H9 (cell line): Measurements from ENCODE around the gene UGT1A8. TPM values are rescaled to one million over a fixed set of nuclear protein-coding genes. Genes with fewer than 3 reads are reported as not detected.

Experiments used
- DNase-seq: peaks from one replicate; pipeline ENCODE4 v3.0.0-alpha.2; 2017
- H2AFZ ChIP-seq: one replicate; pipeline ENCODE4 v1.6.1; 2013; ENCODE audit warnings: mild to moderate bottlenecking, low read length, control low read depth, moderate library complexity
- H2AK5ac ChIP-seq: 2 replicates; pipeline ENCODE4 v1.6.1; 2013; ENCODE audit warnings: low read length, control low read depth, mixed read lengths; ENCODE audit not compliant: insufficient read length
- H2BK120ac ChIP-seq: one replicate; pipeline ENCODE4 v1.6.1; 2013; ENCODE audit warnings: low read depth, mild to moderate bottlenecking, low read length, control low read depth, inconsistent platforms; ENCODE audit not compliant: poor library complexity, severe bottlenecking
- H2BK12ac ChIP-seq: 2 replicates; pipeline ENCODE4 v1.6.1; 2013; ENCODE audit warnings: low read length, control low read depth, mixed read lengths, low read depth; ENCODE audit not compliant: insufficient read length
- H2BK15ac ChIP-seq: 2 replicates; pipeline ENCODE4 v1.6.1; 2013; ENCODE audit warnings: low read depth, low read length, control low read depth
- H2BK20ac ChIP-seq: one replicate; pipeline ENCODE4 v1.6.1; 2013; ENCODE audit warnings: low read depth, mild to moderate bottlenecking, low read length, control low read depth, inconsistent platforms; ENCODE audit not compliant: poor library complexity, severe bottlenecking
- H2BK5ac ChIP-seq: 2 replicates; pipeline ENCODE4 v1.6.1; 2013; ENCODE audit warnings: low read length, control low read depth, mixed read lengths; ENCODE audit not compliant: insufficient read length
- H3K14ac ChIP-seq: 2 replicates; pipeline ENCODE4 v1.6.1; 2013; ENCODE audit warnings: low read length, control low read depth; ENCODE audit not compliant: insufficient read depth
- H3K18ac ChIP-seq: 2 replicates; pipeline ENCODE4 v1.6.1; 2013; ENCODE audit warnings: low read depth, mild to moderate bottlenecking, mixed read lengths, low read length, control low read depth; ENCODE audit not compliant: insufficient read length
- H3K23ac ChIP-seq: 2 replicates; pipeline ENCODE4 v1.6.1; 2013; ENCODE audit warnings: low read length, control low read depth, mixed read lengths, low read depth; ENCODE audit not compliant: insufficient read length
- H3K23me2 ChIP-seq: 2 replicates; pipeline ENCODE4 v1.6.1; 2013; ENCODE audit warnings: low read depth, mild to moderate bottlenecking, mixed read lengths, low read length, control low read depth; ENCODE audit not compliant: insufficient read length, poor library complexity, severe bottlenecking
- H3K27ac ChIP-seq: 2 replicates; pipeline ENCODE4 v1.5.1; 2013; ENCODE audit warnings: low read length, control low read depth, mixed read lengths, low read depth; ENCODE audit not compliant: insufficient read length
- H3K27me3 ChIP-seq: 2 replicates; pipeline ENCODE4 v1.6.1; 2013; ENCODE audit warnings: low read length, control low read depth, inconsistent platforms; ENCODE audit not compliant: insufficient read depth
- H3K4ac ChIP-seq: 2 replicates; pipeline ENCODE4 v1.6.1; 2013; ENCODE audit warnings: low read depth, mild to moderate bottlenecking, control low read depth, inconsistent platforms, low read length, moderate library complexity
- H3K4me1 ChIP-seq: 2 replicates; pipeline ENCODE4 v1.6.1; 2013; ENCODE audit warnings: low read length, control low read depth, inconsistent platforms; ENCODE audit not compliant: insufficient read depth
- H3K4me2 ChIP-seq: 2 replicates; pipeline ENCODE4 v1.6.1; 2013; ENCODE audit warnings: low read length, control low read depth, mixed read lengths; ENCODE audit not compliant: insufficient read length, insufficient read depth
- H3K56ac ChIP-seq: 2 replicates; pipeline ENCODE4 v1.6.1; 2013; ENCODE audit warnings: low read depth, mild to moderate bottlenecking, mixed read lengths, low read length, control low read depth; ENCODE audit not compliant: insufficient read length
- H3K79me1 ChIP-seq: 2 replicates; pipeline ENCODE4 v1.6.1; 2013; ENCODE audit warnings: low read depth, mild to moderate bottlenecking, moderate library complexity, low read length, control low read depth, inconsistent platforms; ENCODE audit not compliant: insufficient read depth, poor library complexity, severe bottlenecking
- H3K79me2 ChIP-seq: 2 replicates; pipeline ENCODE4 v1.6.1; 2013; ENCODE audit warnings: low read length, control low read depth, inconsistent platforms; ENCODE audit not compliant: insufficient read depth
- H3K9ac ChIP-seq: 2 replicates; pipeline ENCODE4 v1.6.1; 2013; ENCODE audit warnings: low read length, control low read depth, mixed read lengths; ENCODE audit not compliant: insufficient read length; ENCODE audit errors: extremely low read depth
- H3K9me3 ChIP-seq: one replicate; pipeline ENCODE4 v1.6.1; 2013; ENCODE audit warnings: low read depth, low read length, inconsistent platforms; ENCODE audit not compliant: control insufficient read depth
- H3T11ph ChIP-seq: one replicate; pipeline ENCODE4 v1.6.1; 2013; ENCODE audit warnings: mild to moderate bottlenecking, low read length, control low read depth, inconsistent platforms
- H4K20me1 ChIP-seq: one replicate; pipeline ENCODE4 v1.6.1; 2013; ENCODE audit not compliant: control insufficient read depth, insufficient read length, insufficient read depth
- H4K5ac ChIP-seq: 2 replicates; pipeline ENCODE4 v1.6.1; 2013; ENCODE audit warnings: low read depth, mild to moderate bottlenecking, mixed read lengths, low read length, control low read depth; ENCODE audit not compliant: insufficient read length
- H4K8ac ChIP-seq: replicated peaks from 2 replicates; pipeline ENCODE4 v1.6.1; 2013; ENCODE audit warnings: low read length, control low read depth, mixed read lengths, low read depth; ENCODE audit not compliant: insufficient read length
- H4K91ac ChIP-seq: 2 replicates; pipeline ENCODE4 v1.6.1; 2013; ENCODE audit warnings: low read depth, mild to moderate bottlenecking, moderate library complexity, mixed read lengths, low read length, control low read depth; ENCODE audit not compliant: insufficient read length
- H3K27ac Mint-ChIP-seq, 3 experiments: 2 replicates in 2 of 3; 3 replicates in 1 of 3; pipeline ENCODE4 v1.8.0; 2020 to 2021; ENCODE audit warnings: mixed read lengths in 3 of 3, mild to moderate bottlenecking in 1 of 3, moderate library complexity in 1 of 3
- H3K27me3 Mint-ChIP-seq: 2 replicates; pipeline ENCODE4 v1.8.0; 2021; ENCODE audit warnings: low read depth, mild to moderate bottlenecking, moderate library complexity, mixed read lengths
- H3K36me3 Mint-ChIP-seq, 3 experiments: 2 replicates in 2 of 3; 3 replicates in 1 of 3; pipeline ENCODE4 v1.8.0; 2020 to 2021; ENCODE audit warnings: low read depth in 3 of 3, mixed read lengths in 3 of 3; ENCODE audit not compliant: insufficient read depth in 1 of 3
- H3K4me1 Mint-ChIP-seq, 2 experiments: 2 replicates each; pipeline ENCODE4 v1.8.0; 2020; ENCODE audit warnings: mixed read lengths in 2 of 2
- H3K4me3 Mint-ChIP-seq, 2 experiments: 2 replicates in 1 of 2; 3 replicates in 1 of 2; pipeline ENCODE4 v1.8.0; 2020 to 2021; ENCODE audit warnings: mild to moderate bottlenecking in 2 of 2, mixed read lengths in 2 of 2, moderate library complexity in 1 of 2
- H3K9me3 Mint-ChIP-seq, 2 experiments: 2 replicates in 1 of 2; 3 replicates in 1 of 2; pipeline ENCODE4 v1.8.0; 2020; ENCODE audit warnings: mild to moderate bottlenecking in 2 of 2, mixed read lengths in 2 of 2, moderate library complexity in 1 of 2
- WGBS: extraction: QIAGEN DNeasy Blood & Tissue Kit; methylation state at CpG from one replicate; pipeline ENCODE4 v1.1.7; 2013; ENCODE audit warnings: missing lambda C conversion rate, low lambda C conversion rate, mixed read lengths; ENCODE audit not compliant: insufficient read length; ENCODE audit errors: extremely low coverage; 5-methylcytosine and 5-hydroxymethylcytosine counted together
- total RNA-seq: library from RNA; stranded (reverse); gene quantifications from 2 replicates; pipeline ENCODE4 v1.2.1, GENCODE V29; 2021
- TF ChIP-seq, protein P1 (sequence below): fragments of 200-600 bp; sonication (generic); conservative IDR thresholded peaks from 3 replicates; pipeline ENCODE4 v1.8.0; 2021; ENCODE audit warnings: antibody characterized with exemption, mild to moderate bottlenecking

UGT1A8 gene
- total RNA-seq, 1 experiment from 2014 or later: not detected

DNA sequence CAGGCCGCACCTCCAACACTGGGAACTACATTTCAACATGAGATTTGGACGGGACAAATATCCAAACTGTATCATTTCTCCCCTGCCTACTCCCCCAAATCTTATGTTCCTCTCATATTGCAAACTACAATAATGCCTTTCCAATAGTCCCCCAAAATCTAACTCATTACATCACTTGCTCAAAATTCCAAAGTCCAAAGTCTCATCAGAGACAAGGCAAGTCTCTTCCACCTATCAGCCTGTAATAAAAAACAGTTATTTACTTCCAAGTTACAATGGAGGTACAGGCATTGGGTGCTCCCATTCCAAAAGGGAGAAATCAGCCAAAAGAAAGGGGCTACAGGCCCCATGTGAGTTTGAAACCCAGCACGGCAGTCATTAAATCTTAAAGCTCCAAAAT, 12.6 kb upstream of the UGT1A8 start:
- H3K9me3 ChIP-seq: no peaks in the 10 kb centered on the region
- Mint-ChIP-seq H3K27me3 (peaks cover 2% of the 10 kb centered on the region), H3K27ac (no peak overlapping the region), H3K4me3 (no peak overlapping the region), H3K4me1 (no peaks in the 10 kb centered on the region), H3K36me3 (no peaks in the 10 kb centered on the region; a peak in 2 of 7 replicates), H3K9me3 (peaks cover 6 to 8% of the 10 kb centered on the region in 2 experiments; a peak in 4 of 5 replicates)
- no peak overlapping the region for H4K91ac ChIP-seq
- no peak overlapping the region for H3T11ph ChIP-seq
- H2BK5ac ChIP-seq: no peak overlapping the region
- TF ChIP-seq, protein P1, sequence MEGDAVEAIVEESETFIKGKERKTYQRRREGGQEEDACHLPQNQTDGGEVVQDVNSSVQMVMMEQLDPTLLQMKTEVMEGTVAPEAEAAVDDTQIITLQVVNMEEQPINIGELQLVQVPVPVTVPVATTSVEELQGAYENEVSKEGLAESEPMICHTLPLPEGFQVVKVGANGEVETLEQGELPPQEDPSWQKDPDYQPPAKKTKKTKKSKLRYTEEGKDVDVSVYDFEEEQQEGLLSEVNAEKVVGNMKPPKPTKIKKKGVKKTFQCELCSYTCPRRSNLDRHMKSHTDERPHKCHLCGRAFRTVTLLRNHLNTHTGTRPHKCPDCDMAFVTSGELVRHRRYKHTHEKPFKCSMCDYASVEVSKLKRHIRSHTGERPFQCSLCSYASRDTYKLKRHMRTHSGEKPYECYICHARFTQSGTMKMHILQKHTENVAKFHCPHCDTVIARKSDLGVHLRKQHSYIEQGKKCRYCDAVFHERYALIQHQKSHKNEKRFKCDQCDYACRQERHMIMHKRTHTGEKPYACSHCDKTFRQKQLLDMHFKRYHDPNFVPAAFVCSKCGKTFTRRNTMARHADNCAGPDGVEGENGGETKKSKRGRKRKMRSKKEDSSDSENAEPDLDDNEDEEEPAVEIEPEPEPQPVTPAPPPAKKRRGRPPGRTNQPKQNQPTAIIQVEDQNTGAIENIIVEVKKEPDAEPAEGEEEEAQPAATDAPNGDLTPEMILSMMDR: no peak
- H3K27me3 ChIP-seq: no peaks in the 10 kb centered on the region
- no peak overlapping the region for H3K23ac ChIP-seq
- H3K23me2 ChIP-seq: no peaks in the 10 kb centered on the region
- H3K79me1 ChIP-seq: no peaks in the 10 kb centered on the region
- H3K14ac ChIP-seq: no peak overlapping the region
- no peak overlapping the region for H2BK20ac ChIP-seq
- H3K27ac ChIP-seq: no peak overlapping the region
- no peak overlapping the region for H3K4ac ChIP-seq
- H2BK120ac ChIP-seq: no peak overlapping the region
- no peak overlapping the region for H3K18ac ChIP-seq
- H3K4me2 ChIP-seq: no peak overlapping the region
- no peak overlapping the region for H2AK5ac ChIP-seq
- no peaks in the 10 kb centered on the region for H4K20me1 ChIP-seq
- no peak overlapping the region for H2BK15ac ChIP-seq
- H4K5ac ChIP-seq: no peak overlapping the region
- H2BK12ac ChIP-seq: no peak overlapping the region
- WGBS: no CpG with 5 or more reads among the region's 3 CpGs
- H3K9ac ChIP-seq: no peak overlapping the region
- H2AFZ ChIP-seq: no peak overlapping the region
- H4K8ac ChIP-seq: no peak overlapping the region
- DNase-seq: no peak
- no peaks in the 10 kb centered on the region for H3K4me1 ChIP-seq
- no peaks in the 10 kb centered on the region for H3K79me2 ChIP-seq
- no peak overlapping the region for H3K56ac ChIP-seq
